Measurements from ENCODE around the gene CTIF.

The CTIF gene

DNA sequence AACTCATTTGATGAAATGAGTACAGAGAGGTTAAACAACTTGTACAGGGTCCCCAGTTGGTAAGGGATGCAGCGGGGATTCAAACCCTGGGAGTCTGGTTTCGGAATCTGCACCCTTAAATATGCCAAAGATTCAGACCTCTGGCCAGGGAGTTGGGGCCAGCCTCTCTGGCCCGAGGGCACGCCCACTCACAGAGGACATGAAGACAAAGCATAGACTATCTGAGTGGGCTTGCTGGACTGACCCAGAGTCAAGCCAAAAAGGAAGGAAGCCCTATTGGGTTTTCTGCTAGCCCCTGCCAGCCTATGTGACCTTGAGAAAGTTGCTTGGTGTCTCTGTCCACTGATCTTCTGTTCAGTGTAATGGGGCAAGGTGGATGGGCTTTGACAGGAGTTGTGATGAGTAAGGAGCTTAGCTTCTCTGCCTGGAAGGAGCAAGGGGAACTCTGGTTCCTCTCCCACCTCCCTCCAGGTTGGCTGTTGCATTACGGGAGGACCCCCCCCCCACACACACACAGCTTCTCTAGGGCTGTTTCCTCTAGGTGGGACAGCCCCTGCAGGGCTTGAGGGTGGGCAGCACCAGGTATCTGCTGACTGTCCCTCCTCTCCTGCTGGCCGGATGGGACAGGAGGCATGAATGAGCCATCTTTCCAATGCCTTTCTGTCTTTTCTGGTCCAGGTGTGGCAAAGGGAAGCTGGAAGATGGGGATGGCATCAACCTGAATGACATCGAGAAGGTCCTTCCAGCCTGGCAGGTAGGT is 131.3 kb downstream of the CTIF start:
- no peak for DNase-seq

GRCh38 chr18:48670751-48671560 is 132.1 kb downstream of the CTIF start:
- DNase-seq: no peak

DNA sequence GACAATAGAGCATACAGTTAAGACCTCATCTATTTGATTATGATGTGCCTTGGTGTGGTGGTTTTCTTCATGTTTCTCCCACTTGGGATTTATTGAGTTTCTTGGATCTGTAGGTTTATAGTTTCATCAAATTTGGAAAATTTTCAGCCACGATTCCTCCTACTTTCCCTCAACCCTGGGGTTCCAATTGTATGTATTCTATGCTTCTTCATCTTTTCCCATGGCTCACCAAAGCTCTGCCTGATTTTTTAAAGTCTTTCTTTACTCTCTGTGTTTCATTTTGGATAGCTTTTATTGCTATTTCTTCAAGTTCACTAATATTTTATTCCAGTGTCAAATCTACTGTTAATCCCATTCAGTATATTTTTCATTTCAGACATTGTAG is 132.7 kb downstream of the CTIF start:
- no peak for DNase-seq

DNA sequence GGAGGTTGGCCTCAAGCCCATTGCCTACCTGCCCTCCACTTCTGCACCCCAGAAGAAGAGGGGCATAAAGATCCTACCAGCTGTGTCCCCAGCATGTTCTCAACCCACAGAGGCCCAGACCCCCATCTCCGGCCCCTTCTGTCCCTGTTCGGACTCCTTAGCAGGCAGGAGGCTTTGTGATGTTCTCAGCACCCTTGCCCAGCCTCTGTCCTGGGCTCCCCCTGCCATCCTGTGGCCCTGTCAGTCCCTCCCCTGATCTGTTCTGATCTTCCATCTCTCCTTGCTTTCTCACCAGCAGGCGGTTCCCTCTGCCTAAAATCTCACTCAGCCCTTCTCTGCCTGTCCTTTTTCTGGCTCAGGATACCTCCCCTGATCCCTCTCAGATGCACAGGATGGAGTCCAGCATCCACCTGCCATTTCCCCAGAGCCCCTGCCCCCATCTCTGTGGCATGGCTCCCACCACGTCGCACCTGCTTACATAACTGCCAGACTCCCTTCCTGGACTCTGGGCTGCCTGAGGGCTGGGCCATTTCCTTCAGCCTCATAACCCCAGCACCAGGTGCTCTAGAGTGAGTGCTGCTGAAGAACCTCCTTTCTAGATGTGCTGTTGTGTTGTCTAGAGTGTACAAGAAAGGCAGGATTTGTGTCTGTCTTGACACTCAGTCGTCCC is 134.0 kb downstream of the CTIF start:
- no peak for DNase-seq

- DNase-seq: no peak
Observed at GRCh38 chr18:48673456-48673852, 134.6 kb downstream of the CTIF start.

DNA sequence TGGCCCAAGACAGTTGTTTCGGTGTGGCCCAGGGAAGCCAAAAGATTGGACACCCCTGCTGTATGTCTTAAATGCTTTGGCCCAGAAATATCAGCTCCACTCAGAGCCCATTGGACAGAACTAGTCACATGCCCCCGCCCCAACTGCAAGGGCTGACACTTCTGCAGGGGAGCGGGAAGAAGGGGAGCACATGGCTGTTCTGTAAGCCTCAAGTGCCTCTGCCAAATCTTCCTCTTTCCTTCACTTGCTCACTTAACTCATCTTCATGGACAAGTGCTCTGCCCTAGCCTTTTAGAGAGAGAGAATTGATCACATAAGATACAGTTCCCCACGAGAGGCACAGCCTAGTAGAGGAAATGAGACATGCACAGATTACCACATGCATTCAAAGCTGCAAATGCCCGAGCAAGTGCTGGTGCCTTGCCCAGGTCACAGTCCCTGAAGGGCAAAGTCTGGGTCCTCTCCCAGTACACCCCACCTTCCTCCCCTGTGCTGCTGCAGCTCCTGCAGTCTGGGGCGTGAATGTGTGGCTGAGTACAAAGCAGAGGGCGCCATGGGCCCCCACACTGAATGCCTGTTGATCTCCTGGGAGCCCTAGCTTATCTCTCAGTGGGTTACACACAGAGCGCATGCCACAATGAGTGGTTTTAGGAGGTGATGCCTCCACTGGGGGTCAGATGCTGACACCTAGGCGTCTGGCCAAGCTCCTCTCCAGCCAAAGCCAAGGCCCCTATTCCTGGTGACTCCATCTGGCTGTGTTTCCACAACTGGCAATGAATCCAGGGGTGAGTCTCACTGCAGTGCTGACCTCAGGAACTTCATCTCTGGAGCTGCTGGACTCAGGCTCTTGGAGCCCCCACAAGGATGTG is 135.3 kb downstream of the CTIF start:
- no peak for DNase-seq

- no peak for DNase-seq
Observed at GRCh38 chr18:48674758-48675351, 136.0 kb downstream of the CTIF start.

DNA sequence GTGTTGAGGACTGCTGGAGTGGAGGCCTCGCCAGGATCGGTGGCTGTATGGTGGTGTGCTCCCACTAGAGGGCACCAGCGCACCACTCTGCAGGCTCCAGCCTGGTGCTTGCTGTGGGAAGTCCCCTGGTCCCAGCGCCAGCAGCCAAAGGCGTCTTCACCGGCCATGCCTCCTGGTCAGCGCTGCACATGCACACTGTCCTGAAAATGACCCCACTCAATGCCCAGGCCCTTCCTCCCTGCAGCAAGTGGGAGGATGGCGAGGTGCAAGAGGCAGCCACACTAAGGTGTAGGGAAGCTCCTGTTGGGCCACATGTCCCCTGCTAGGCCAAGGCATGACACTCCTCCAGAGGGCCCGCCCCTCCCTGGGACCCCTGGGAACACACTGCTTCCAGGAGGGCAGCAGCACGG is 136.5 kb downstream of the CTIF start:
- DNase-seq: peak; percentile 88

DNA sequence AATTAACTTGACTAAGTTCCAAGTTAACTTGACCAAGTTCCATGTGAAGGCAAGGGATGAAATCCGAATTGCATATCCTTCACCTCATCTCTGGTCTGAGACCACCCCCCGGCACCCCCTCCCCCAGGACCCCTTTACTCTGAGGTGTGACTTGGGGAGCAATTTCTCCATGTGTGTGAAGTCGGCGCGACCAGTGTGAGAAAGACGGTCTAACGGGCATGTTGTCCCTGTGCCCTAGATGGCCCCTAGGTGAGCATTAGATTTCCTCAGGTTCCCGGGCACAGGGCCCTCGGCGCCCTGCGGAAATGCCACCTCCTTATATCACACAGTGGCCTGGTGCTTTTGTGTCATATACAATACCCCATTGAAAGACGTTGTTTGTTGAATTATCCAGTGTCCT is 137.1 kb downstream of the CTIF start:
- DNase-seq: no peak

- DNase-seq: no peak
Observed at GRCh38 chr18:48676346-48676745, 137.5 kb downstream of the CTIF start.

GRCh38 chr18:48676756-48677368 is 138.0 kb downstream of the CTIF start:
- DNase-seq: peak; percentile 77

DNA sequence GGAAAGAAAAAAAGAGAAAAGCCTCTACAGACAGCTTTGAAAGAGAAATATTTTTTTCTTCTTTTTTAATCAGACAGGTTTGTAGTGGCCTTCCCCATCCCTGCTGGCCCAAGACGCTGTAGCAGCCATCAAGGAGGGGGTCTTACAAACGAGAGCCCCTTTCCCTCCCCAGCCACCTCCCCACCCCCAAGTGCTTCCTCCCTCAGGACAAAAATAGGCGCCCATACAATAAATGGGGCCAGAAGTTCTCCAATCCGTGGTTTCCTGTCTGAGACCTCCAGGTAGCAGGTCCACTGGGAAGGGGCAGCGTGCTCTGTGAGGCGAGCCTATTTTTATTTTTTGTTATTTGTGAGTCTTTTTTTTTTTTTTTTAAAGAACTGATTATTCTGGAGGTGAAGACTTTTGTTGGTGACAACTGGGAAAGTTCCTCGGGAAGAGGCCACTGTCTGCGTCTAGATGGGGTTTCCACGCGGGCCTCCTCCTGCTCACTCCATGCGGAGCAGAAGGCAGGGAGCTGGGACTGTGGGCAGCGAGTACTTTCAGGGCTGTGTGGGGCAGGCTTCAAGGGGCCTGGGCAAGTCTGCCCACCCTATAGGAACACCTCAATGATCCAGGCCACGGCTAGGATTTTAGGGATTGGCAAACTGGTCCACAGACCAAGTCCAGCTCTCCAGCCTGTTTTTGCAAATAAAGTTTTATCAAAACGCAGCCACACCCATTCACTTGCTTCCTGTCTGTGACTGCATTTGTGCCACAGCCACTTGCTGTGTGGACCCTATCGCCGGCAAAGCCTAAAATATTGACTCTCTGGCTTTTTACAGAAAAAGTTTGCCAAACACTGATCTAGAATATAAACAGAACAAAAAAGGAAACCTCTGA is 139.6 kb downstream of the CTIF start:
- no peak for DNase-seq

GRCh38 chr18:48679236-48679635 is 140.4 kb downstream of the CTIF start:
- no peak for DNase-seq

- no peak for DNase-seq
Observed at GRCh38 chr18:48680339-48681250, 141.8 kb downstream of the CTIF start.

GRCh38 chr18:48682768-48683167 is 143.9 kb downstream of the CTIF start:
- DNase-seq: no peak

- DNase-seq: no peak
Observed at GRCh38 chr18:48683197-48683596, 144.4 kb downstream of the CTIF start.

DNA sequence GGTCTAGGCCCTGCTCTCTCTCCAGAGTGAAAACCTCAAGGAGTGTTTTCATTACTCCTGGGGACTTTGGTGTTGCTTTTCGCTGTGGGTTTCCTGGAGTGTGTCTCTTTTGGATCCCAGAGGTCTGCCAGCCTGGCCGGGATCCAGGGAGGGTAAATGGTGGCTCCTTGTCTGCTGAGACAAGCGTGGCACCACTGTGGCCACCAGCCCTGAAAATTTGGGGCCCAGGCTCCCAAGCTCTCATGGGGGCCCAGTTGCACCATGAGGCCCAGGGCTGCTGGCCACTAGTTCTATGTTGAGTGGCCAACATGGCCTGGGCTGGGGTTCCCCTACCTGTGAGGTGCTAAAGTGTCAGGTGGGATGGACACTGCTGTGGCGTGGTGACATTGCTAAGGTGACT is 144.8 kb downstream of the CTIF start:
- DNase-seq: no peak

GRCh38 chr18:48687346-48688042 is 148.7 kb downstream of the CTIF start:
- no peak for DNase-seq

- DNase-seq: no peak
Observed at GRCh38 chr18:48688961-48689360, 150.1 kb downstream of the CTIF start.
